Measurements from ENCODE around the gene HLX. TPM values are rescaled to one million over a fixed set of nuclear protein-coding genes. Genes with fewer than 3 reads are reported as not detected.

Gene HLX
- total RNA-seq, 1 experiment from 2014 or later: 4.0 TPM

DNA sequence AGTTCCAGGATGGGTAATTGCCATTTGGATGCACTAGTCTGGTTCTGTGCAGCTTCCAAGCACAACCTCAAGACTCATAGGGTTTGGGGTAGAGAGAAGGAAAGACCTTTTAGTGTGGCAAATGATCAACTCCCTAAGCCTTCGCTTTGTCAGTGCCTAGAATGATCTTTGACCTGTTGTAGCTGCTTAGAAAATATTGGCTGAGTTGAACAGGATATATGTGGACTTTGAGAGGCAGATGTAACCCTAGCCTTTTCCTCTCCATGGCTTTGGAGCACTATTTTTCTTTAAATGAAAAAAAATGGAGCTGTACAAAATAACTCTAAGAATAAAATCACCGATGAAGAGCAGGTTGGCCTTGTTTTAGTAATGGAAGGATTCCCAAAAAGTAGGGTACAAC, 41.7 kb downstream of the HLX start:
- intact Hi-C loops (cut with micrococcal nuclease): no loop called here
- TF ChIP-seq EZH2phosphoT487 (IDR thresholded peaks at IDR 0.05; ENCODE audit: borderline replicate concordance, low read length) (no peak), EZH2 (IDR thresholded peaks at IDR 0.05; ENCODE audit: low read length, unreplicated experiment) (no peak)
- no peak overlapping the region for H2AFZ ChIP-seq (ENCODE audit: low read length)
- H3K9me3 ChIP-seq (ENCODE audit: low read length): no peaks in the 10 kb centered on the region
- ChIA-PET CTCF (no interaction called here), POLR2A (ENCODE audit: unreplicated experiment) (no interaction called here)
- H3K9ac ChIP-seq (ENCODE audit: low read length): no peak overlapping the region
- H3K79me2 ChIP-seq (ENCODE audit: low read length): no peaks in the 10 kb centered on the region
- no peaks in the 10 kb centered on the region for H3F3A ChIP-seq (ENCODE audit: low read length, unreplicated experiment)
- no TSS peak for BruUV-seq (replicated peaks)
- H3K36me3 ChIP-seq (ENCODE audit: low read depth, low read length): no peaks in the 10 kb centered on the region
- ATAC-seq (no peak), DNase-seq (no peak)
- H3K9me2 ChIP-seq (replicated peaks; ENCODE audit: low read length): no peaks in the 10 kb centered on the region
- no peak overlapping the region for H3K27ac ChIP-seq (ENCODE audit: low read length)
- no peak overlapping the region for H3K4me3 ChIP-seq (ENCODE audit: low read length)
- peaks cover 21% of the 10 kb centered on the region for H3K4me1 ChIP-seq (ENCODE audit: insufficient read depth, low read length)
- no peaks in the 10 kb centered on the region for H4K20me1 ChIP-seq (ENCODE audit: low read length)
- H3K4me2 ChIP-seq (ENCODE audit: low read length): no peak overlapping the region
- no peaks in the 10 kb centered on the region for H3K27me3 ChIP-seq (ENCODE audit: low read length)

DNA sequence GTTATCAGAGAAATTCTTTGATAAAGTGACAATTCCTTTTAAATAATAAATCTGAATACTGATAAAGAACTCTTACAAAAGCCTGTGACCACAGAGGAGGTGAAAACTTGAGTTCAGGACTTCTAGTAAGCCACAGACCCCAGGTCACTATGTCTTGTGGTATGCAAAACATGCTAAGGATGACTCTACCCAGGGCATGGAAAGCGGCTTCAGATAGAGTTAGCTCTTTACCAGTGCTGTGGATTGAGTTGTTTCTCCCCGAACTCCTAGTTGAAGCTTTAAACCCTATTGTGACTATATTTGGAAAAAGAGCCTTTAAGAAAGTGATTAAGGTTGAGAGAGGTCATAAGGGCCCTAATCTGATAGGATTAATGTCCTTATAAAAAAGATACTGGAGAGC, 42.3 kb downstream of the HLX start:
- H3K4me2 ChIP-seq (ENCODE audit: low read length): no peak overlapping the region
- H3K36me3 ChIP-seq (ENCODE audit: low read depth, low read length): no peaks in the 10 kb centered on the region
- ChIA-PET CTCF (no interaction called here), POLR2A (ENCODE audit: unreplicated experiment) (no interaction called here)
- peaks cover 21% of the 10 kb centered on the region for H3K4me1 ChIP-seq (ENCODE audit: insufficient read depth, low read length)
- H3K4me3 ChIP-seq (ENCODE audit: low read length): no peak overlapping the region
- no peak overlapping the region for H3K27ac ChIP-seq (ENCODE audit: low read length)
- no peak overlapping the region for H2AFZ ChIP-seq (ENCODE audit: low read length)
- no peaks in the 10 kb centered on the region for H3K9me2 ChIP-seq (replicated peaks; ENCODE audit: low read length)
- H3K9ac ChIP-seq (ENCODE audit: low read length): no peak overlapping the region
- H3F3A ChIP-seq (ENCODE audit: low read length, unreplicated experiment): no peaks in the 10 kb centered on the region
- DNase-seq (no peak), ATAC-seq (no peak)
- intact Hi-C loops (cut with micrococcal nuclease): no loop called here
- TF ChIP-seq EZH2 (IDR thresholded peaks at IDR 0.05; ENCODE audit: low read length, unreplicated experiment) (no peak), EZH2phosphoT487 (IDR thresholded peaks at IDR 0.05; ENCODE audit: borderline replicate concordance, low read length) (no peak)
- TF ChIP-seq, protein P1, sequence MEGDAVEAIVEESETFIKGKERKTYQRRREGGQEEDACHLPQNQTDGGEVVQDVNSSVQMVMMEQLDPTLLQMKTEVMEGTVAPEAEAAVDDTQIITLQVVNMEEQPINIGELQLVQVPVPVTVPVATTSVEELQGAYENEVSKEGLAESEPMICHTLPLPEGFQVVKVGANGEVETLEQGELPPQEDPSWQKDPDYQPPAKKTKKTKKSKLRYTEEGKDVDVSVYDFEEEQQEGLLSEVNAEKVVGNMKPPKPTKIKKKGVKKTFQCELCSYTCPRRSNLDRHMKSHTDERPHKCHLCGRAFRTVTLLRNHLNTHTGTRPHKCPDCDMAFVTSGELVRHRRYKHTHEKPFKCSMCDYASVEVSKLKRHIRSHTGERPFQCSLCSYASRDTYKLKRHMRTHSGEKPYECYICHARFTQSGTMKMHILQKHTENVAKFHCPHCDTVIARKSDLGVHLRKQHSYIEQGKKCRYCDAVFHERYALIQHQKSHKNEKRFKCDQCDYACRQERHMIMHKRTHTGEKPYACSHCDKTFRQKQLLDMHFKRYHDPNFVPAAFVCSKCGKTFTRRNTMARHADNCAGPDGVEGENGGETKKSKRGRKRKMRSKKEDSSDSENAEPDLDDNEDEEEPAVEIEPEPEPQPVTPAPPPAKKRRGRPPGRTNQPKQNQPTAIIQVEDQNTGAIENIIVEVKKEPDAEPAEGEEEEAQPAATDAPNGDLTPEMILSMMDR (conservative IDR thresholded peaks at IDR 0.05; ENCODE audit: low read depth, low read length): no peak
- no peaks in the 10 kb centered on the region for H4K20me1 ChIP-seq (ENCODE audit: low read length)
- H3K27me3 ChIP-seq (ENCODE audit: low read length): no peaks in the 10 kb centered on the region
- H3K9me3 ChIP-seq (ENCODE audit: low read length): no peaks in the 10 kb centered on the region
- H3K79me2 ChIP-seq (ENCODE audit: low read length): no peaks in the 10 kb centered on the region
- no TSS peak for BruUV-seq (replicated peaks)

DNA sequence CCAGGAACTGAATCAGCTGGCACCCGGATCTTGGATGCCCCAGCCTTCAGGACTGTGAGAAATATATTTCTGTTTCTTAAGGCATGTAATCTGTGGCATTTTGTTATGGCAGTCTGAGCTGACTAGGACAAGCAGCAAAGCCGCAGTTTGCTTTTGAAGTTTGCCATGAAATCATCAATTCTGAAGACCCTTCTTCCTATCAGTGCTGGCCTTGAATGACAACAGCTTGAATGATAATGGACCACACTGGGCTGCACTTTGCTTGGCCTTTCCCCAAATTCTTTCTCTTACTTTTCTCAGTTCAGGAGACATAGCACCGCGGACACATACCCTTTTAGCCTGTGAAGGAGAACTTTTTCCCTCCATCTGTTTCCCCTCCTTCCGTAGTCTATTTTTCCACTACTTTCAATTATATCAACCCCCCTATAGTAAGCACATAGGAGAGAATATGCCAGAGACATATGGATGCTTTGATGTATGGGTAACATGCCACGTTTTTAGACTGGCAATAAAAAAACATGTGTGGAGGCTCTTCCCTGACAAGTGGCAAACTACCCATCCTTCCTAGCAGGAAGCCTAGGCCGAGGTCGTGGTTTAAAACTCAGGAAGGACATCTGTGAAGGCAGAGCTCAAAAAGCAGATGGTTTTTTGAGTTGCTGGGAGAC, 42.9 kb downstream of the HLX start:
- H4K20me1 ChIP-seq (ENCODE audit: low read length): no peaks in the 10 kb centered on the region

More for the DNA sequence above, 42.9 kb downstream of the HLX start:
- no peaks in the 10 kb centered on the region for H3F3A ChIP-seq (ENCODE audit: low read length, unreplicated experiment)
- H3K27ac ChIP-seq (ENCODE audit: low read length): no peak overlapping the region
- DNase-seq: no peak
- BruUV-seq (replicated peaks): no TSS peak
- no peaks in the 10 kb centered on the region for H3K9me3 ChIP-seq (ENCODE audit: low read length)
- ChIA-PET POLR2A (ENCODE audit: unreplicated experiment) (no interaction called here), CTCF (no interaction called here)
- no peaks in the 10 kb centered on the region for H3K27me3 ChIP-seq (ENCODE audit: low read length)
- peaks cover 21% of the 10 kb centered on the region for H3K4me1 ChIP-seq (ENCODE audit: insufficient read depth, low read length)
- peak; percentile 16; the same call in 1 of the 2 replicates for ATAC-seq
- H2AFZ ChIP-seq (ENCODE audit: low read length): no peak overlapping the region
- H3K4me3 ChIP-seq (ENCODE audit: low read length): no peak overlapping the region
- no peak for TF ChIP-seq EZH2phosphoT487 (IDR thresholded peaks at IDR 0.05; ENCODE audit: borderline replicate concordance, low read length)
- TF ChIP-seq, protein P1 (conservative IDR thresholded peaks at IDR 0.05; ENCODE audit: low read depth, low read length): no peak
- TF ChIP-seq EZH2 (IDR thresholded peaks at IDR 0.05; ENCODE audit: low read length, unreplicated experiment): no peak
- no peak overlapping the region for H3K9ac ChIP-seq (ENCODE audit: low read length)
- H3K4me2 ChIP-seq (ENCODE audit: low read length): no peak overlapping the region
- no peaks in the 10 kb centered on the region for H3K79me2 ChIP-seq (ENCODE audit: low read length)
- H3K36me3 ChIP-seq (ENCODE audit: low read depth, low read length): no peaks in the 10 kb centered on the region
- H3K9me2 ChIP-seq (replicated peaks; ENCODE audit: low read length): no peaks in the 10 kb centered on the region
- intact Hi-C loops (cut with micrococcal nuclease): no loop called here

Measured in PC-3 (cell line).